Epithelial cell of proximal tubule (primary cell): ENCODE data around the gene CDC25C. TPM values are rescaled to one million over a fixed set of nuclear protein-coding genes. Genes with fewer than 3 reads are reported as not detected.

Experiments
- DNase-seq: peaks from one replicate; pipeline ENCODE4 v3.0.0-alpha.2; 2011; ENCODE audit warnings: low read depth
- H3K4me3 ChIP-seq: 2 replicates; pipeline ENCODE4 v1.5.1; 2011; ENCODE audit warnings: low read depth, mild to moderate bottlenecking, low read length
- CTCF ChIP-seq: conservative IDR thresholded peaks from 2 replicates; pipeline ENCODE4 v1.5.1; 2012; ENCODE audit warnings: low read depth, mild to moderate bottlenecking, low read length
- total RNA-seq: library from RNA; depleted of rRNA; stranded (reverse); fragments of >200 nt; gene quantifications from 2 replicates; pipeline ENCODE4 v1.2.3, GENCODE V29; 2015

The CDC25C gene
- total RNA-seq, 1 donor from 2014 or later, result 14.2 TPM

- TF ChIP-seq CTCF, result no peak
- no peak overlapping the region for H3K4me3 ChIP-seq
- DNase-seq, result no peak
Measured at GRCh38 chr5:138238034-138238433, 93.6 kb downstream of the CDC25C start.

Other genes with a start within 250 kb of the CDC25C start
- gene WNT8A, start 247.8 kb downstream of the CDC25C start, total RNA-seq, result not detected in 2 replicates
- gene NME5, start 192.4 kb downstream of the CDC25C start, total RNA-seq, result 1.0 and 3.1 TPM in 2 replicates
- 27.9 and 38.2 TPM in 2 replicates for gene BRD8, start 153.2 kb downstream of the CDC25C start, total RNA-seq
- gene KIF20A, start 152.7 kb downstream of the CDC25C start, total RNA-seq, result 49.6 and 82.9 TPM in 2 replicates
- gene CDC23, start 118.5 kb downstream of the CDC25C start, total RNA-seq, result 29.3 and 34.4 TPM in 2 replicates
- gene GFRA3, start 57.2 kb downstream of the CDC25C start, total RNA-seq, result 0.12 and 0.29 TPM in 2 replicates
- gene FAM53C, start 6.5 kb upstream of the CDC25C start, total RNA-seq, result 13.7 and 34.7 TPM in 2 replicates
- 27.6 and 40.2 TPM in 2 replicates for gene KDM3B, start 20.9 kb upstream of the CDC25C start, total RNA-seq
- 9.9 and 30.6 TPM in 2 replicates for gene REEP2, start 107.3 kb upstream of the CDC25C start, total RNA-seq
- gene EGR1, start 133.7 kb upstream of the CDC25C start, total RNA-seq, result 2.2 and 6.7 TPM in 2 replicates
- gene ETF1, start 211.4 kb upstream of the CDC25C start, total RNA-seq, result 65.1 and 125 TPM in 2 replicates
- gene HSPA9, start 243.6 kb upstream of the CDC25C start, total RNA-seq, result 174 and 403 TPM in 2 replicates